Medulla oblongata (tissue), 1 donor: Measurements from ENCODE around the gene MALL.
A peak's percentile ranks its signal among the peaks of the same experiment; 100 is the strongest.
"Not testable (repeated sequence)": the region's sequence is repeated elsewhere in the genome, so short reads cannot be mapped to it uniquely, and the experiment has no call there.

Source experiments
- DNase-seq: peaks from one replicate; pipeline ENCODE4 v3.0.0-alpha.2; 2015; ENCODE audit errors: extremely low spot score

Gene MALL

DNA sequence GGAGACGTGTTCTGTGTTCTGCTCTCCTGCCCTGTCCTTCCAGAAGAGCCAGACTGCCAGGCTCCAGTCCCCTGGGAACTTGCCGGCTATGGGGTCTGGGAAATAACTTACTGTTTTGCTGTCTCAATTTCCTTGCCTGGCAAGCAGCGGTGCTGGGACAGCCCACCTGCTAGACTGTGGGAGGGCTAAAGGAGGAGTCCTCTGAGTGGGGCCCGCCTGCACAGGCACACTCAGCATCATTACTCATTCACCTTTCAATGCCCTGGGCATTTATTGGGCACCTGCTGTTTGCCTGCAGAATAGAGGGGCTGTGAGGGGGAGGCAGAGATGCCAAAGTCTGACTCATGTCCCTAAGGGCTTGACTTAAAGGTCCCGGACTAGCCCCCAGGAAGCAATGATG is 65.4 kb downstream of the MALL start:
- not testable (repeated sequence) for DNase-seq

DNA sequence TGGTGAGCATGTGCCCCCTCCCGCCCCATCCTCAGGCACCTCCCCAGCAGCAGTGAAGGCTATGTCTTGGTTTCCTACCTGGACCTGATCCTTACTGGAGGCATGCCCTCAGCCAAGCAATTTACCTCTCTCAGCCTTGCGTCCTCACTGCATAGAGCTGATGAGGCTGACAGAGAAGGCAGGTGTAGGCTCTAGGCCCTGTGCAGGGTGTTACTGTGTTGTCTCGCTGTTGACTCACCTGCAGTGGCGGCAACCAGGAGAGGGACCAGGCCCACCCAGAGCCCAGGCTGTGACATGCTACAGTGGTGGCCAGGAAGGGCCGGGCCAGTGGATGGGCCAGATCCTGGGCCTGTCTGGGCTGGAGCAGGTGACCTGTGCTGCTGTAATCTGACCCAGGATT is 65.9 kb downstream of the MALL start:
- DNase-seq, result not testable (repeated sequence)

DNA sequence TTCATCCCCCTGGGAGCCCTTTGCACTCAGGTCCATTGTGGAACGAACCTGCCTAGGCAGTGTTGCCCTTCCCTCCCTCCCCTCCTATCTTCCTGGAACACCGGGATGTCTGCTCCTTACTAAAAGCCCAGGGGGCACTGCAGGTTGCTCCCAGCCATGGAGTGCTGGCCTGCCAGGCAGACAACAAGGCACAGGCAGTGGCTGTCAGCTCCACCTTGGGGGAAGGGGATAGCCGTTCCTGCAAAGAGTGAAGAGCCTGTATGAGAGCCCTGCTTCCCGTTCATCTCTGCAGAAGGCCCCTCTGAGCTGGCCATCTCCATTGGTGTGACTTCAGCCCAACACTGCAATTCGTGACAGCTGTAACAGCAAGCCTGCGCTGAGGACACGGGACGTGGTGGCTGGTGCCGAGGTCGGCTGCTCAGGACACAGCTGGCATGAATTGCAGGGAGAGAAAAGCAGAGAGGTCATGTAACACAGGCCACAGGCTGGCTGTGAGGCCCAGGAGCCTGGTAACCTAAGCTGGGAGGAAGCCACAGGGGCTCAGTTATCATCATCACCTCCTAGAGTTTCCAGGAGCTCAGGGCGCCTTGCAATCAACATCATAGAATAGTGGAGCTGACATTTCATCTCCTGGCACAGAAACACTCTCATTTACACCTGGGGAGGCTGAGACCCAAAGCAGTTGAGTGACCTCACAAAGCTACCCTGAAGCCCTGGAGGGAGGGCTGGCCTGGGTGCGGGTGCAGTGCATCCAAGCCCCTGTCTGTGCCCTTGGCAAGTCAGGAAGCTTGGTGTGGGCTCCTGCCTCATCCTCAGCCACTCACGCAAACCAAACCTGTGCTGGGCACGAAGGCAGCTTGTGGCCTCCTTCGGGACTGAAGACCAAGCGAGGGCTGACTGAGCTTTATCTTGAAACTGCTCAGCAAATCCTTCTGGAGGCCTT is 67.1 kb downstream of the MALL start:
- peak; percentile 1 for DNase-seq

DNA sequence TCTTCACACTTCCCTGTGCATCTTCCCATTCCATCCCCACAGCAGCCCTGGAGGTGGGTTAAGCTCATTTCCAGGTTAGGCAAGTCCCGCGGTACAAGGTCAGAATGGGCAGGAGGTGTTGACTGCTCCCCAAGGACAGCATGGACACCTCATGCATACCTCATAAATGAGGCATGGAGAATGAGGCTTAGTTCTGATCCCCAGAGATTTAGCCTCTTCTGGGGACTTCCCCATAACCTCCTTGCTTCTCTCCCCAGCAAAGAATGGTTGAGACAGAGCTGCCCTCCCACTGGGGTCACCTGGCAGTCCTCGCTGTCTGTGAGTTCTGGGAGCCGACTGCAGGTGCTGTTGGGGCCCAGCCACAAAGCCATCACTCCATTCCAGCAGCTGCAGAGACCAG is 68.4 kb downstream of the MALL start:
- DNase-seq, result not testable (repeated sequence)

DNA sequence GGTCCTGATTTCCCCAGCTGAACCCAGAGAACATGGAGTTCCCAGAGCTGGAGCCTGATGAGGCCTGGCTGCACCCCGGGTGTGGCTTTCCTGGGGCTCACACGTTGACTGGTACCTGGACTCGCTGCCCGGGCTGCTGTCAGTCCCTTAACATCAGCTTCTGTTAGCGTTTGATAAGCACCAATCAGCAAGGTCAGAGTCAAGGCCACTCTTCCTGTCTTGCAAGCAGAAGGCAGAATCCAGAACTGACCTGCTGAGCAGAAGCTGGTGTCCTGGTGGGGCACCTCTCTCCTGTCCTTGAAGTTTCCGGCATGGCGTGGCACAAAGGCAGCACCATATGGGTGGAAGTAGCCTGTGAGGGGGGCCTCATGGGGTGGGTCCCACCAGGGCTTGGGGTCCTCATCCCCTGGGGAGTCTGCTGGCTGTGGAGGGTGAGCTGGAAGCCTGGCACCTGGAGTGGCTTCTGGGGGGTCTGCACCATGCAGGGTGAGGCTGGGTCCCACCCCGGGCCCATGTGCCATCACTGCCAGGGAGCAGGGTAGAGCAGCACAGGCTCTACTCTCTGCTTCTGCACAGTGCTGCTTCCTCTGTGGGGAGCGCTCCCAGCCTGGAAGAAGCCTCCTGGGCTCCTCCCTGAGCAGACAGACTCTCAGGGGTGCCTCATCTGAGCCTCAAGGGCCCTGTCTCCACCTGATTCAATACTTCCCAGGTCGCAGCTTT is 73.5 kb downstream of the MALL start:
- DNase-seq, result not testable (repeated sequence)

DNA sequence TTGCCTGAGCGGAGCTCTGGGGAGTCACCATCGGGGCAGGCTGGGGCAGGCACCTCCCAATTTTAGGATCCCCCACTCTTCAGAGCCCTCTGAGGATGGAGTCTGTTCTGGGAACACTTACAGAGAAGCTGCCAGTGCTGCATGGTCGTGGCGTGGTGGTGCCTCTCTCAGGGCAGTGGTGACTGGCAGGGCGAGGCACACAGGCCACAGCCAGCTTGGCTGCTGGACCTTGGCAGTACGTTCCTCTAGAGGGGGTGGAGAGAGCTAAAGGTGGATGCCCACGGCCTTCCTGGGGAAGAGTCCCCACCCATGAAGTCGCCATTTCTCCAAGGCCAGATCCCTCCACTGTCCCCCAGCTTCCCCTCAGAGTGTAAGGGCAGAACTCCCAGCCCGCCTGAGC is 78.3 kb downstream of the MALL start:
- not testable (repeated sequence) for DNase-seq

DNA sequence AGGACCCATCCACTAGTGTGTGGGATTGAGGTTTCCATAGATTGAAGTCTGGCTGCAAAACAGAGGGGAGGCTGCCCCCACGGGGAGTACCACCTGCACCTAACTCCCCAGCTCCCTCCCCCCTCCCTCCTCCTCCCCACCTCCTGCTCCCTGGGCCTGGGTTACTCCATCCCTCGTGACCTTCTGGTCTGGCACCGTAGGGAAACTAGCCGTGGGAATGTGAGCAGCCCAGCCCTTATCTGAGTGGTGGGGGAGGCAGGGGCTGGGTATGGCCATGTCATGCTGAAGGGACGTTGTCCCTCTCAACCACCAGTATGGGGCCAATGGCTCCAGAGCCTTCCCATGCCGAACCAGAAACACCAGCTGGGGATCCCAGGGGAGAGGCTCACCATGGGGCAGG is 80.2 kb downstream of the MALL start:
- DNase-seq, result not testable (repeated sequence)

DNA sequence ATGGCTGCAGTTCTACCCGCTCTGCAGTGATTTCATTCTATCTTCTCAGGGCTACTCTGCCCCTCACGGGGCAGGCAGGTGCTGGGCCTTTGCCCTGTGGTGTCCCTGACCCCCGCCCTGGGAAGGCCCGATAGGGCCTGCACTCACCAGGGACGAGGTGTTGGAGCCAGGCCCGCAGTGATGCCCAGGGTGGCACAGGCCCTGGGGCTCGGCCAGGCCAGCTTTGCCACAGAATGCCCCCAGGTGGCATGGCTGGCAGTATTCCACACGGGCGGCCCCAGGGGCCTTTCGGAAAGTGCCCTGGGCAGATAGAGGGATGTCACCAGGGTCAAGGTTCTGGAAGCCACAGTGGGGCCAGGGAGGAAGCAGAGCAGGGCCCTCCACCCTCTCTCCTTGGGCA is 80.7 kb downstream of the MALL start:
- not testable (repeated sequence) for DNase-seq
